NCI-H446 treated with DMSO at 0.1 percent for 48 hours (cell line): ENCODE measurements around the gene MAST3.

ENCODE experiments used
- DNase-seq: peaks from one replicate; lab custom pipeline; 2025; lab: John Stamatoyannopoulos, UW

Gene MAST3

DNA sequence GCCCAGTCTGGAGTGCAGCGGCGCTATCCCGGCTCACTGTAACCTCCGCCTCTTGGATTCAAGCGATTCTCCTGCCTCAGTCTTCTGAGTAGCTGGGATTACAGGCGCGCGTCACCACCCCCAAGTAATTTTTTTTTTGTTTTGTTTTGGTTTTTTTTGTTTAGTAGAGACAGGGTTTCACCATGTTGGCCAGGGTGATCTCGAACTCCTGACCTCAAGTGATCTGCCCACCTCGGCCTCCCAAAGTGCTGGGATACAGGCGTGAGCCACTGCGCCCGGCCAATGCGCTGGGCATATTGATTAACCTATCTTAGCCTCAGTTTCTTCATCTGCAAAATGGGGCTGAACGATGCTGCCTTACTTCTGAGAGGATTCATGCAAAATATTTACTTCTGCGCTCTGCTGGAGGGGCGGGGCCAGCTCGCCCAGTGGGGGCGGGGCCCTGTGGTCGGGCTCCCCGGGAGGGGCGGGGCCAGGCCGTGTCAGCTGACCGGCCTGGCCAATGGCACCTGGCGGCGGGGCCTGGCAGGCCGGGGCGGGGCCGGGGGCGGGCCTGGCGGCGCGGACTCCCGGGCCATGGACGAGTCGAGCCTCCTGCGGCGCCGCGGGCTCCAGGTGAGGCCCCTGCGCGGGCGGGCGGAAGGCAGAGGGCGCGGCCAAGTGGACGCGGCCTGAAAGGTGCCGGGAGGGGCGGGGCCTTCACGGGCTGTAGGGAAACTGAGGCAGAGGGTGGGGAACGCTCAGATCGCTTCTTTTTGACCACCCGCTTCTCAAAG lies at the start of gene MAST3:
TSS of gene MAST3 (plus strand) at position 562 of the 776 bp plus-strand sequence. CDS start at position 577, 15 bp downstream.
- peak; percentile 53 for DNase-seq

DNA sequence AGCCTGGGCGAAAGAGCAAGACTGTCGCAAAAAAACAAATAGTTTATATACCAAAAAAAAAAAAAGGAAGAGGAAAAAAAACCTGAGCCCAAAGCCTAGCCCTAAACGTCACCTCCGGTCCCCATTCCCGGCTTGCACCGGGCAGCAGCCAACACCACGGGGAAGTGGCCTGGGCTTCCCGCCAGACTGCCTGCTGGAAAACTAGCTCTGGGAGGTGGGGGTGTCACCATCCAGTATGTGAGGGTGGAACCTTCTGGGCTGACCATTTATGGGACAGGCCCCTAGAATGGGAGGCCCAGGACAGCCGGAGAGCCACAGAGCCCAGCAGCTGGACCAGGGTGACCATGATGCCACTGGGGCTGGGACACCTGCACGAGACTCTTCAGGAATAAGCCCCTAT lies 48.2 kb upstream of the MAST3 start:
- DNase-seq: peak; percentile 13

DNA sequence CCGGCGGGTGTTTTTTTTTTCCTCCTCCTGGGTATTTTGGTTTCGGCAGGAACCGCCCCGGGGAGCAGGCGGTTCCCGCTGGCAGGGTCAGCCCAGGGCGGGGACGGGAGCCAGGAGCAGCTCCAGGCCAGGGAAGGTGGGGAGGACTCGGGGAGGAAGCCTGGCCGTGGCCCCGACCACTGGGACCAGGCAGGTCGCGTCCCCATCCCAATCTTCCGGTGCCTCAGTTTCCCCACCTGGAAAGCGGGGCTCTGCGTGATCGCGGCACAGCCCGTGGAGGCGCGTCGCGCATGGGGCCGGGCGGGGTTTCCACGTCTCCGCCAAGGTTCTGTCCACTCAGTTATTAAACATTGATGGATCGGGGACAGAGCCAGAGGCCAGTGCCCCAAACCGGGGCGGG lies 45.7 kb upstream of the MAST3 start:
- no peak for DNase-seq

DNA sequence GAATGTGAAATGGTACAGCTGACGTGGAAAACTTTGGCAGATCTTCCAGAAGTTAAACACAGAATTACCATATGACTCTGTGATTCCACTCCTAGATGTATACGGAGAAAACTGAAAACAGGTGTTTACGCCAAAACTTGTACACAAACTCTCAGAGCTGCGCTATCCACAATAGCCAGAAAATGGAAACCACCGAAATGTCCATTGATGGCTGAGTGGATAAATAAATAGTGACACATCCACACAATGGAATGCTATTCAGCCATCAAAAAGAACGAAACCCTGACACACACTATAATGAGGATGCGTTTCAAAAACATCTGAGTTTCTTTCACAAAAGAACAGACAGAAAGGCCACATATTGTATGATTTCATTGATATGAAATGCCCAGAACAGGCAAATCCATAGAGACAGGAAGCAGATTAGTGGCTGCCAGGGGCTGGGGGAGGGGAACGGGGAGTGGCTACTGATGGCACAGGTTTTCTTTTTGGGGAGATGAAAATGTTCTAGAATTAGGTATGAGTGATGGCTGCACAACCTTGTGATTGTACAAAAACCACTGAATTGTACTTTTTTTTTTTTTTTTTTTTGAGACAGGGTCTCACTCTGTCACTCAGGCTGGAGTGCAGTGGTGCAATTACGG lies 43.9 kb upstream of the MAST3 start:
- no peak for DNase-seq

DNA sequence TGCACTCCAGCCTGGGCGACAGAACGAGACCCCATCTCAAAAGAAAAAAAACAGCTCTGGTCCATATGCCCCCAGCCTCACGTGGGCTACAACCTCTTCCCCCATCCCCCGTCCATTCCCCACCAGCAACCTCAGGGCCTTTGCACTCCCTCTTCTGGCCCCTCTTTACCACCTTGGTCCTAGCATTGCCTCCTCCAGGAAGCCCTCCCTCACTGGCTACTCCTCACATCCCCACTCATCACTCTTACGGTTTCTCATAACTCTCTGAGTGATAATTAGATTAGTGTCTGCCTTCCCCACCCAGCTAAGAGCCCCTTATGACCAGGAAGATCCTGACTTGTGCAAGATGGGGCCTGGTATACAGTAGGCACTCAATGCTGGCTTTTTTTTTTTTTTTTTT lies 41.6 kb upstream of the MAST3 start:
- DNase-seq: no peak

DNA sequence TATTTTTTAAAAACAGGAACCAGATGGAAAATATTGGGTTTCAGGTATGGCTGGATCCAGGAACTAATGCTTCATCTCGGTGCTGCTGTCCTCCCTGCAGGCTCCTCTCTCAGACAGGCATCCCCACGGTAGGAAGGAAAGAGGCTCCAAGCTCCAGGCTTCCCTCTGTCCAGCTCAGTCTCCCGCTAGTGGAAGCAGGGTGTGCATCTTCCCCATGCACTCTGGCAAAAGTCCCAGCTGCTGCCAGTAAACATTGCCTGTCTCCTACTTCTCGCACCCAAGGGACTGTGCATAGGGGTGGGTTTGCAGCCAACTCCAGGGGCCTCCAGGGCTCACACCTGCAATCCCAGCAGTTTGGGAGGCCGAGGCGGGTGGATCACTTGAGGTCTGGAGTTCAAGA lies 40.0 kb upstream of the MAST3 start:
- peak; percentile 8 for DNase-seq

DNA sequence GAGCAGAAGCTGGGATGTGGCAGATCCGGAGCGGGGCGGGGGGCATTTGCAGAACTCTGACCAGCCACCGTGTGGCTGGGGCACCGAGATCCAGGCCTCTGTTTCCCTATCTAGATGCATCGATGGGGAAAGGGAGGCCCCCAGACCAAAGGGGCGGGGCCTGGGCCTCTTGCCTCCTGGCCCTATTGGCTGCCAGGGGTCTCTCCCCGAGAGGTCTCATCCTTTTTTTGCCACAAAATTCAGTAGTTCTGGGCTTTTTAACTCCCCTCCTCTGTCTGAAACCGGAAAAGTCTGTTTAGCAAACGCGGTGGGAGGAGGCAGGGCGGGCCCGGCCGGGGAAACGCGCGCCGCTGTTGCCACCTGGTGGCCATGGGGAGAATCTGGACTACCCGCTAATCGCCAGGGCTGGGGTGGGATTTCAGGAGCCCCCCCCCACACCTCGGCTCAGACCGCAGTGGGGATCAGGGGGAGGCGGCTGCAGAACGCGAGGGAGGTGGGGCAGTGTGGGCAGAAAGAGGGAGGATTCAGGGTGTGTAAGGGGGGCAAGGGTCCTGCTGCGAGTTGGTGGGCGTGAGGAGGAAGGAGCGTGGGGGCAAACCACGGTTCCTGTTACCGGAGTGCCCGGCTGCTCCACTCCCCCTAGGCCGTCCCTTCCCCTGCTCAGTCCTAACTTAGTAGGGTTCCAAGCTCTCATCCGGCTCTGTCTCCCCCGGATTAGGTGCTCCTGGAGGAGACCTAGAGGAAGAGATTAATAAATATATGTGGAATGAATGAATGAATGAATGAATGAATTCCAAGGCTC lies 39.2 kb upstream of the MAST3 start:
- peak; percentile 60 for DNase-seq

DNA sequence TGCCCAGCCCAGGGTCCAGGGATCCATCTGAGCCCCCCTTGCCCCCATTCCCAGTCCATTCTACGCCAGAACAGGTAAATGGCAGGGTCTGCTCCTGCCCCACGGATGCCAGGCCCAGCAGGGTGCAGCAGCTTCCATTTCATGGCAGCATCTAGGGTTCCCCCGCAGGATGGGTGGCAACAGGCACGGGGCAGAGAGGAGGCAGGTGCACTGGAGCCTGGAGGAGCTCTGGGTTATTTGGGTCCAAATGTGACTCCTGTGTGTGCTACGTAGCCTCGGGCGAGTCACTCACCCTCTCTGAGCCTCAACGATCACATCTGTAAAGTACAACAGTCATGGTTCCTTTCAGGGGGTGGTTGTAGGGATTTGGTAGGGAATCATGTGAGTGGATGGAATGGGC lies 38.3 kb upstream of the MAST3 start:
- DNase-seq: no peak

DNA sequence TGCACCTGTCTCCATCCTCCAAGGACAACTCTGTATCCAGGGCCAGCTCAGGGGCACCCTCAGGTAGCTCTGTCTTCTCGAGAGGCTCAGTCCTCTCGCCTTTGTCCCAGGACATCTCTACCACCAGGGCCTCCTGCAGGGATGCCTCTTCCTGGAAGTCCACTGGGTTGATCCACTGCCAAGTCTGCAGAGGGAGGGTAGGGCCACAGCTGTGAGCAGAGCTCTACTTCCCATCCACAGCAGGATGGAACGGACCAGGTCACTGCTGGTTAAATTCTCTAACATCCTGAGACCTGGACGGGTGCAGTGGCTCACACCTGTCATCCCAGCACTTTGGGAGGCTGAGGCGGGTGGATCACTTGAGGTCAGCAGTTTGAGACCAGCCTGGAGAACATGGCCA lies 37.7 kb upstream of the MAST3 start:
- no peak for DNase-seq

DNA sequence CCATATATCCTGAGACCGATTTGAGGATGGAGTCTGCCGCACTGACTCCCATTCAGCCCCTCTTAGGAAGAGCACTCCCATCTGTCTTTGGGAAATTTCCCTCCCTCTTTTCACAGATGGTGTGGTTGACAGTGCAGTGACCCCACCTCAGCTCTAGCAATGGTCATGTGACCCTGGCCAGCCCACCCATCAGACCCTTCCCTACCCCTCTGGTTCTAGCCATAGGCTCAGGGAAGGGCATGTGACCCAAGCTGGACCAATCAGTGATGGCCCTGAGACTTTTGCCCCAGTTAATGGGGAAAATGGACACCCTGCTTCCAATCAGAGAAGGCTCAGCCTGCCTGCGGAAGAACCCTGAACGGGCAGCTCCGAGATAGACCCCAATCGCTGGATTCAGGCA lies 37.1 kb upstream of the MAST3 start:
- DNase-seq: no peak

DNA sequence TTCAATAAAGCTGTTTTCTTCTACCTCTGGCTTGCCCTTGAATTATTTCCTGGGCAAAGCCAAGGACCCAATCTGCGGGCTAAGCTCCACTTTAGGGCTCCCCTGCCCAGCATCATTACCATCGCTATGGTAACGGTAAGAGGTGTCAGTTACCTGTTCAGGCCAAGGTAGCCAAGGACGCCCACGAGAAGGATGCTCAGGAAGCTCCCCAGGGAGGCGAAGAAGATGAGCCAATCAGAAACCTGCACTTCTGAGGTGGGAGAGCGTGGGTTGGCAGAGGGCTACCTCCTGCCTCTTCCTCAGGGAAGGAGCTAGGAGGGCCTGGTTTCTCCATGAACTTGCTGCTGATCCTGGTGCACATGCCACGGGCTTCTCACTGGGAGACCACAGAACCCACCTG lies 35.5 kb upstream of the MAST3 start:
- DNase-seq: no peak

DNA sequence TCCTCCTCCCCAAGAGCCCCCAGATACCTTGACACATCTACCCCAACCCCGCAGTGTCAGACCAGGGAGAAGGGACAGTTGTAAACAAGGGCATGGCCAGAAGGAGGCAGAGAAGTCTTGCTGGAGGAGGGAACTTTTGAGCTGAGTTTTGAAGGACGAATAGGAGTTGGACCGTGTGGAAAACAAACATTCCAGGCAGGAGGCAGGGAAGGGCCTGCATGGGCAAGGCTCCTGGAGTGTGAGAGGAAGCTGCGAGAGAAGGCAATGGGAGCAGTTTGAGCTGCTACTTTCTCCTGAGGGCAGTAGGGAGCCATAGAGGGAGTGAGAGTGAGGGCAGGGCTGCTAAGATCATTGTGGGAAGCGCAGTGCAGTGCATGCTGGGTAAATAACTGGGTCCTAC lies 34.1 kb upstream of the MAST3 start:
- DNase-seq: no peak

DNA sequence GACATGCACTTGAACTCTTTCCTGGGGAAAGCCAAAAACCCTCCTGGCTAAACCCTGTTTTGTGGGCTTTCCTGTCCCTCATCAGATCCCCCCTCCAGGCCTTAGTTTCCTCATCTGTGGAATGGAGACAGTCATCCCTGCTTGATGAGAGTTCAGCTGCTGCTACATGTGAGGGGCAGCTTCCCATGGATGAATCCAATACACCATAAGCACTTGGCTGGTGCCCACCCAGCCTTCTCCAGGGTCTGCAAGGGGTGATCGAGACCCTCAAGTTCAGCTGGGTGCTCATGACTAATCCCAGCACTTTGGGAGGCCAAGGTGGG lies 32.4 kb upstream of the MAST3 start:
- DNase-seq: no peak

DNA sequence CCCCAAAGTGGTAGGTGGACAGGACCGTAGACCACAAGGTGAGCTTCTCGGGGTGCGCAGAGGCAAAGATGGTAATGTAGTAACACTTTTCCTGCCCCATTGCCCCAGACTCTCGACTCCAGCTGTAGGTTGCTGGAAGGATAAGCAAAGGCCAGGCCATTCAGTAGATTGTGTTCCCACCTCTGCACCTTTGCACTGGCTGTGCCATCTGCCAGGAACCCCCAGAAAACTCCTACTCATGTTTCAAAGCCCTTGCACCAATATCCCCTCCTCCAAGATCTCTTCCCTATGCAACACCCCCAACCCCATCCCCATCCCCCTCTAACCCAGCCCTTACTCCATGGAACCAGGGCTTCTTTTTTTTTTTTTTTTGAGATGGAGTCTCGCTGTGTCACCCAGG lies 29.2 kb upstream of the MAST3 start:
- DNase-seq: no peak

DNA sequence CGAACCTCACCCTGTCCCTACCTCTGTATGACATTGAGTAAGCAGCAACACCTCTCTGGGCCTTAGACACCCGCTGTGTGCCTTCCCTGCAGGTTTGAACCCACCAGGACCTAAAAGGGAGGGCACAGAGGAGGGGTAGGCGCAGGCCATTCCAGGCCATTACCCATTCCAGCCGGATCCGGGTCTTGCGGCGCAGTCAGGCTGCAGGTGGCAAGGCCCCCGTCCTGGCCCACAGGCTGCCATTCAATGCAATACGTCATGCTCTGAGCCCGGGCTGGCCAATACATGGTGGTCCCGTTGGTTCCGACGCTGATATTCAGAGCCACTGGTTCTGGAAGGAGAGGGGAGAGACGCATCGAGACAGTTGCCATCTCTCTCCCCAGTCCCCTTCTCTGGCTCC lies 28.2 kb upstream of the MAST3 start:
- DNase-seq: no peak

DNA sequence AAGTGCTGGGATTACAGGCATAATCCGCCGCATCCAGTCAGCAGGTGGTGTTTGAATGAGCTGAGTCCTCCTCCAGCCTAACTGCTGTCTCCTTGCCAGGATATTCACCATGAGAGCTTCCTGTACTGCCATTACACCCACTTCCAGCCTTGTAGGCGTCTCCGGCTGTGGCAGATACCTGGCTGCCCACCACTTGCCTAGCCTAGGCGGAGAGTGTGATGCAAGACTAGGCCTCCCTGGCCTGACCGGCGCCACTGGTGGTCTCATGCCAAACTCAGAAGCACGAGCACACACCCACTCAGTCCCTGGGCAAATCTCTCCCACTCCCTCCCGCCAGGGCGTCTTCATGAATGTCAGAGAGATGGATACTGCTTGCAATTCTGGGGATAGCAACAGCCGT lies 27.4 kb upstream of the MAST3 start:
- peak; percentile 37 for DNase-seq

DNA sequence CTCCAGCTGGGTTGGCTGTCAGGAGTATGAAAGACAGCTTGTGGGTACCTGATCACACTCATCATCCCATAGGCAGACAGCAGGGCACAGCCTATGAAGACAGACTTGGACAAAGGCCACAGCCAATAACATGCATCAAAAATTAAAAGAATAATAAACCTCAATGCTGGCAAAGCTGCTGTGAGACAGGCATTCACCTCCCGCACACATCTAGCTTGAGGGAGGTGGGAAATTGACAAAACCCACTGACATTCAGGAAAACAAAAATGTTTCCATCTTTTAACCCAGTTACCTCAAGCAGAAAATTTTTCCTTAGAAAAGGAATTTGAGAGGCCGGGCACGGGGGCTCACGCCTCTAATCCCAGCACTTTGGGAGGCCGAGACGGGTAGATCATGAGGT lies 25.2 kb upstream of the MAST3 start:
- DNase-seq: peak; percentile 13

DNA sequence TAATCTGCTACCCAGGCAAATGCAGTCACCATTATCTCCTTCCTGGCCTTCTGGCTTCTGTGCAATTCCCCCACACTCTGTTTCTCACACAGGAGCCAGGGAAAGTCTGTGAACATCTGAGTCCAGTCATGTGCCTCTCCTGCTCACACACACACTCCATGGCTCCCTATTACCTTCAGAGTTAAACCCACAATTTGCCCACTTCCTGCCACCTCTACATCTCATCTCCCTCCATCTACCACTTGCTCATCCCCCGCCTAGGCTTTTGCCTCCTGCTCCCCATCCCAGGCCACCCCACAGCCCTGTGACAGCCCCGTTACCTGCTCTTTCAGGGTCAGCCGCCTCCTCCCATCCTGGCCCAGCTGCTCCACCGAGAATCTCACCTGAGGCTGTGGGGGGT lies 24.4 kb upstream of the MAST3 start:
- DNase-seq: no peak

DNA sequence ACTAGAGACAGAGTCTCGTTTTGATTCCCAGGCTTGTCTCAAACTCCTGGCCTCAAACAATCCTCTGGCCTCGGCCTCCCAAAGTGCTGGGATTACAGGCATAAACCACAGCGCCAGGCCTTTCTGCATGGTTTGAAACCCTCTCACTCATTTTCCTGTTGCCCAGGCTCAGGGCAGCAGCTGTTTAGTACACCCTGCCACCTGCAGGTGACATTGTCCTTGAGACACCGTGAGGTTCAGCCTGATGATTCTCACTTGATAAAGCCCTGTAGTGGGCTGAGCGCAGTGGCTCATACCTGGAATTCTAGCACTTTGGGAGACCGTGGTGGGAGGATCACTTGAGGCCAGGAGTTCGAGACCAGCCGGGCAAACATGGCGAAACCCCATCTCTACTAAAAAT lies 23.4 kb upstream of the MAST3 start:
- DNase-seq: no peak

DNA sequence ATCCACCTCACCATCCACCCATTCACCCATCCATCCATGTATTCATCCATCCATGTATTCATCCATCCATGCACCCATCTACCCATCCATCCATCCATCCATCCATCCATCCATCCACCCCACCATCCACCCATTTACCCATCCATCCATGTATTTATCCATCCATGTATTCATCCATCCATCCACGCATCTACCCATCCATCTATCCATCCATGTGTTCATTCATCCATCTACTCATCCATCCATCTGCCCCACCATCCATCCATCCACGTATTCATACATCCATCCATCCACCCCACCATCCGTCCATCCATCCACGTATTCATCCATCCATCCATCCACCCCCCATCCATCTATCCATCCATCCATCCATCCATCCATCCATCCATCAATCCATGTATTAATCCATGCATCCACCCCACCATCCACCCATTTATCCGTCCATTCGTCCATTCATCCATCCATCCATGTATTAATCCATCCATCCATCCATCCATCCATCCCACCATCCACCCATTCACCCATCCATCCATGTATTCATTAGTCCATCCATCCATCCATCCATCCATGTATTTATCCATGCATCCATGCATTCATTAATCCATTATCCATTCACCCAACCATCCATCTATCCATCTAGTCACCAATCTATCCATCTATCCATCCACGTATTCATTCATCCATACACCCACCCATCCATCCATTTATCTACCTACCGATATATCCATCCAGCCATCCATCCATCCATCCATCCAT lies 13.5 kb upstream of the MAST3 start:
- DNase-seq: no peak

DNA sequence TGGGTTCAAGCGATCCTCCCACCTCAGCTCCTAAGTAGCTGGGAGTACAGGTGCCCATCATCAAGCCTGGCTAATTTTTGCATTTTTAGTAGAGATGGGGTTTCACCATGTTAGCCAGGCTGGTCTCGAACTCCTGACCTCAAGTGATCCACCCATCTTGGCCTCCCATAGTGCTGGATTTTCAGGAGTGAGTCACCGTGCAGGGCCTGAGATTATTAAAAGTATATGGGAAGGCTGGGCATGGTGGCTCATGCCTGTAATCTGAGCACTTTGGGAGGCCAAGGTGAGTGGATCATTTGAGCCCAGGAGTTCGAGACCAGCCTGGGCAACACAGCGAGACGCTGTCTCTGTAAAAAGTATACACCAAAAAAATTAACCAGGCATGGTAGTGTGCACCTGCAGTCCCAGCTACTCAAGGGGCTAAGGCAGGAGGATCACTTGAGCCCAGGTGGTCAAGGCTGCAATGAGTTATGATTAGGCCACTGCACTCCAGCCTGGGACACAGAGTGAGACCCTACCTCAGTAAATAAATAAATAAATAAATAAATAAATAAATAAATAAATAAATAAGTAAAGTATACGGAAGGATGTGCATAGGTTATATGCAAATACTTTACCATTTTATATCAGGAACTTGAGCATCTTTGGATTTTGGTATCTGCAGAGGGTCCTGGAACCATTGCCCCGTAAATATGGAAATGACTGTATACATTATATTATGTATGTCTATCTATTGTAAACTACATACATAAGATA lies 11.7 kb upstream of the MAST3 start:
- no peak for DNase-seq
